ENCODE results near the gene ZCRB1.

Gene ZCRB1

DNA sequence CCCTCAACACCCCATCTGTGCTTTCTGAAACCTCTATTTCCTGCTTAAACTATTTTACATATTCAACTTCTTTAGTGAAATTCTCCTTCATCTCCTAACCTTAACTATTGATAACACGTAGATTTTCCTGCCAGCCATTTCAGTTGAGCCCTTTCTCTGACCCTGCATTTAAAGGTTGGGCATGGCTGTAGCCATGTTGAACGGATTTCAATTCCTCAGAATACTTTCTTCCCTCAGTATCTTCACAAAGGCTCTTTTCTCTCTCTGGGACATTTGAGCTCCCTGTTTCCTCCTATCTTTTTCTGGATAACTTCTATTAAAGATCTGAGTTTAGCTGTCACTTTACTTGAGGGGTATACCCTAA, 1.3 kb upstream of the ZCRB1 start:
- no peak for DNase-seq

DNA sequence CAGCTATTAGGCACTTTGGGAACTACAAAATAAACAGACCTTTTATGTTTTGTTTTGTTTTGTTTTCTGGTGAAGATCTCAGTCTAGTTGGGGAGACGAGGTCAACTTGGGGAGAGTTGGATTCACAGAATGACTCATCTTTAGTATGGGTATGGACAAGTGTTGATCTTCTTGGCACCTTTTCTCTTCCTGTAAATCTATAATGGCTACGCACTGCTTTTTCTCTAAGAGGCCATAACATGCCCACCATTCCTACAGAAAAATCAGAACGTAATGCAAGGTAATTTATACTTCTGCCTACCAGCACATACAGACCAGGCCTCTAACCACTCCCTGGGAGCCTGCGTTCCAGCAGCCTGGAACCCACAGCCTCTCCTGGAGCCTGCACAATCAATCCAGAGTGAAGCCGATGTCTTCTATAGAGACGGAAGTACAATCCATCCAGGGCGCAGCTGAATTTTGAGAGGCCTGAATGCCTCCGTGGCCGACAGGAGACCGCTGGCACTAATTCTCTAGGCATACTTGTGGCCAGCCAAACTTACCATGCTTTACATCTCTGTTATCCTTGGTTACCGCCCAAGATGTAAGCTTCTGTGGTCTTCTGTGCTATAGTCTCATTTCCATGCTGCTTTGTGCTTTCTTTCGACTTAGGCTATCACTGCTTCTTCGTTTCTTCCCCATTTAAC, 790 bp upstream of the ZCRB1 start:
- no peak for DNase-seq

DNA sequence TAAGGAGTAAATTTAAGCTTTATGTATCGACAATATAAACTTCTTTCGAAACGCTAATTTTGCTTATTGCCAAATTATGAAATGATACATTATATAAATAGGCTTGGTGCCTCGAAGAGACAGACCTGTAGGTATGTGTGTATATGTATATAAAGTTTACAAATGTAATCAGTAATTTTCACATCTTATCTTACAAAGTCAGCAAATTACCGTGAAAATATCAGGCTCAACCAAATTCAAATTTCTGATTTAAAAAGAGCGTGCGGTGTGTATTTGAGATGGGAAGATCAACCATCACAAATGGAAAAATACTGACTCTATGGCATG, 605 bp downstream of the ZCRB1 start:
- no peak for DNase-seq

DNA sequence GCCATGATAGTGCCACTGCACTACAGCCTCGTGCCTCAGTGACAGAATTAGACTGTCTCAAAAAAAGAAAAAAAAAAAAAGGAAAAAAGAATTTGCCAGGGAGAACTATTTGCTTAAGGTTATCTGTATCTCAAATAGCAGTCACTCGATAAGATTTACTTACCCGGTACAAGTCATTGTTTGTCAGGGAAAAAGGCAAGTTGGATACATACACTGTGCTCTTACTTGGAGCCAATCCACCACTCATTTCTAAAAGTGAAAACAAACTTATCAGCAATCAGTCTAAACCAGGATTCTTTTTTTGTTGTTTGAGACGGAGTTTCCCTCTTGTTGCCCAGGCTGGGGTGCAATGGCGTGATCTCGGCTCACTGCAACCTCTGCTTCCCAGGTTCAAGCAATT, 2.0 kb downstream of the ZCRB1 start:
- DNase-seq = no peak

DNA sequence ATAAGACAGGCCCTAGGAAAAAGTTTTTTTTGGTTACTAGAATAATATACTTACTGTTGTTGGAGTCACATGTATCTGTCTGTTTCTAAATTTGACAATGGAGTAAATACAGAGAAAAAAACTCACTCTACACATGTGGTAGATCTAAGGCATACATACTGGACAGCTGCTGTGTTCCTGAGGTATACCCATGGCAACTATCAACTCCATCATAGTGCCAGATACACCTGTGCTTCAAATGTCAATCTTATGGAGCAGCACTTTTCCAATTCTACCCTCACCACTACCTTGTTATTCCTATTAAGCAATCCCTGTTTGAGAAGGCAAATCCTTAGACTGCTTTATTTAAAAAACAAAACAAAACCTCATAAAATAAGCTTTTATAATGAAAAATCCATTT, 3.3 kb downstream of the ZCRB1 start:
- DNase-seq = no peak

DNA sequence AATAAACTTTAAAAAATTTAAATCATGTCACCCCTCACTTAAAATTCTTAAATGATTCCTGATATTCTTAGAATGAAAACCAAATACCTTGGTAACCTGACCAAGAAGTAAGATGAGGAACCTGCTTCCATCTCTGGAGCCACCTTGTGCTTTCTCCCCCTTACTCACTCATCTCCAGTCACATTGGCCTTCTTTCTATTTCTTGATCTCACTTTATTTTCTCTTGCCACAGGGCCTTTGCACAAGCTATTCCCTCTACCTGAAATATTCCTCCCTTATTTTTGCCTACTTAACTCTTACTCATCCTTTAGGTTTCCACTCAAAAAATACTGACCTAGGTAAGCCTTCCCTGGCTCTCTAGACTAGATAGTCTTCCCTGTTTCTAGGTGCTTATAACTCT, 5.1 kb downstream of the ZCRB1 start:
- DNase-seq = no peak

DNA sequence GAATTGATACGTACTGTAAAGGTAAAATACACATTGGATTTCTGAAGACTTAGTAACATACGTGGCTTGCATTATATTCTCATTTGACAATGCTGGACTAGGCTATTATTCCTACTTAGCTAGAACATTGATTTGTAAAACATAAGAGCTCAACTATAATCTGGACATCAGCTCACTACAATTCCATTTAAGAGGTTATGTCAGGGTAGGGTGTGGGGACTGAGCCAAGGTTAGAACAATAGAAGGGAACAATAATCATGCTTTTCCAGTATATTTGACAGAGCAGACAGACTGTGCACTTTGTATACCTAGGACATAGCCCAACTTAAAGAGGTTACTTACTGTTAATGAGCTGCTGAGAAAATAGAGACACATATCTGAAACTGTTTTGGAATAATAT, 10.8 kb downstream of the ZCRB1 start:
- no peak for DNase-seq

DNA sequence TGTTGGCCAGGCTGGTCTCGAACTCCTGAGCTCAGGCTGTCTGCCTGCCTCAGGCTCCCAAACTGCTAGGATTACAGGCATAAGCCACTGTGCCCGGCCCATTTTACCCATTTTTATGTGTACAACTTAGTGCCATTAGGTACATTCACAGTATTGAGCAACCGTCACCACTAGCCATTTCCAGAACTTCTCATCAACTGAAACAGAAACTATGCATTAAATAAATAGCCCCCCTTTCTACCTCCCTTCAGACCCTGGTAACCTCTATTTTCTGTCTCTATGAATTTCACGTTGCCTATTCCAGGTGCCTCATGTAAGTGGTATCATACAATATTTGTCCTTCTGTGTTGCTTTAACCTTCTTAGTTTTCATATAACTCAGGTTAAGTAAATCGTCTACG, 15.9 kb downstream of the ZCRB1 start:
- DNase-seq = no peak

DNA sequence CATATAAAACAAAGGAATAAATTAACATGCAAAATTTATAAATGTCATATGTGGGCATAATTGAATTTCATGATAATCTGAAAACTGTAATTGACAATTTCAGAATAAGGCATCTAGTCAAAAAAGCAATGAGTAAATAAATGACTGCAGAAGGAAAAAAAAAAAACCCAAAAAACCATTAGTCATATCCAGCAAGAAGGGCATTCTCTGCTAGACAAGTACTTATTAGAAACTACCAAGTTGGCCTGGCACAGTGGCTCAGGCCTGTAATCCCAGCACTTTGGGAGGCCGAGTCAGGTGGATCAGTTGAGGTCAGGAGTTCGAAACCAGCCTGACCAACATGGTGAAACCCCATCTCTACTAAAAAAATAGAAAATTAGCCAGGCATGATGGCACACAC, 17.5 kb downstream of the ZCRB1 start:
- DNase-seq = no peak

DNA sequence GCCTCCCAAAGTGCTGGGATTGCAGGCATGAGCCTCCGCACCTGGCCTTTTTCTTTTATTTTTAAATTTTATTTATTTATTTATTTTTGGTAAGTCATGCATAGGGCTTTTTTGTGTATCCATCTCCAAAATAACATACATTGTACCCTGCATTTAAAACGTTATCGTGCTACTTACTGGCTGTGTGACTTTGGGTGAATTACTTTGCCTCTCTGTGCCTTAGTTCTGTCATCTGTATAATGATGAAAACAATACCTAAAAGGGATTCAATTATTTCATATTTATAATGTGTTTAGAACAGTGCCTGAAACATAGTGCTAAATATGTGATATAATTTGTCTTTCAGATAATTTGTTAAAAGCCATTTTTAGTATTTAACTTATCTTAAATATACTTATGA, 19.6 kb downstream of the ZCRB1 start:
- DNase-seq = no peak

DNA sequence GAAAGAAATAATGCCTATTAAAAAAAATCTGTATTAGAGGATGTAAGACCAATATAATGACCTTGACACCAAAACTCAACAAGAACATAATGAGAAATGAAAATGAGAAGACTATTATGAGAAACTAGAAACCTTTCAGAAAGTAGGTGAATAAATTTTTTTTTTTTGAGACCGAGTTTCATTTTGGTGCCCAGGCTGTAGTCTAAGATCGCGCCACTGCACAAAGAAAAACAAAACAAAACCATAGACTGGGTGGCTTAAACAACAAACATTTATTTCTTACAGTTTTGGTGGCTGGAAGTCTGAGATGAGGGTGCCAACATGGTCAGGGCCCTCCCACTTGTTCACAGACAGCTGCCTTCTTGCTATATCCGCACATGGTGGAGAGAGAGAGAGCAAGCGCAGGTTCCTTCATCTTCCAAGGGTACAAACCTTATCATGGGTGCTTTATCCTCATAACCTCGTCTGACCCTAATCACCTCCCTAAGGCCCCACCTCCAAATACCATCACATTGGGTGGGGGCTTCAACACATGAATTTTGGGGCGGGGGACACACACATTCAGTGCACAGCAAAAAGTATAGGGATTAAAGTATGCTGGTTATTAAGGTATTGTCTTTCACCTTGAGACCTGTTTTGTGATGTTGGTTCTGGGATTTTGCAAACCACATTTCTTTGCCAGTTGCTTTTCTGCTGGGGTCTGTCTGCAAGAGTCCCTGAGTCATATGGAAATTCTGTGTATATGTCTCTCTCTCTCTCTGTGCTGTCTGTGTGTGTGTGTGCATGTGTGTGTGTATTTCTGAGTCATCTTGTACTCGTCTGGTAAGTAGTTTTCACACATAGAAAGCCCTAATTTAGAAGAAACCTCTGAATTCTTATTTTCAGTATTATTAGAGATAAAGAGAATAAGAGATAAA, 26.2 kb downstream of the ZCRB1 start:
- no peak for DNase-seq

DNA sequence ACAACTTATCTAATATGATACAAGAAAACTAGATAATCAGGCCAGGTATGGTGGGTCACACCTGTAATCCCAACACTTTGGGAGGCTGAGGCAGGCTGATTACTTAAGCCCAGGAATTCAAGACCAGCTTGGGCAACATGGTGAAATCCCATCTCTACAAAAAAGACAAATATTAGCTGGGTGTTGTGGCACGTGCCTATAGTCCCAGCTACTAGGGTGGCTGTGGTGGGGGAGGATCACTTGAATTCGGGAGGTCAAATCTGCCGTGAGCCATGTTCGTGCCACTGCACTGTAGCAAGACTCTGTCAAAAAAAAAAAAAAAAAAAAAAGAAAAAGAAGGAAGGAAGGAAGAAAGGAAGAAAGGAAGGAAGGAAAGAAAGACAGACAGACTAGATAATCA, 27.0 kb downstream of the ZCRB1 start:
- no peak for DNase-seq

DNA sequence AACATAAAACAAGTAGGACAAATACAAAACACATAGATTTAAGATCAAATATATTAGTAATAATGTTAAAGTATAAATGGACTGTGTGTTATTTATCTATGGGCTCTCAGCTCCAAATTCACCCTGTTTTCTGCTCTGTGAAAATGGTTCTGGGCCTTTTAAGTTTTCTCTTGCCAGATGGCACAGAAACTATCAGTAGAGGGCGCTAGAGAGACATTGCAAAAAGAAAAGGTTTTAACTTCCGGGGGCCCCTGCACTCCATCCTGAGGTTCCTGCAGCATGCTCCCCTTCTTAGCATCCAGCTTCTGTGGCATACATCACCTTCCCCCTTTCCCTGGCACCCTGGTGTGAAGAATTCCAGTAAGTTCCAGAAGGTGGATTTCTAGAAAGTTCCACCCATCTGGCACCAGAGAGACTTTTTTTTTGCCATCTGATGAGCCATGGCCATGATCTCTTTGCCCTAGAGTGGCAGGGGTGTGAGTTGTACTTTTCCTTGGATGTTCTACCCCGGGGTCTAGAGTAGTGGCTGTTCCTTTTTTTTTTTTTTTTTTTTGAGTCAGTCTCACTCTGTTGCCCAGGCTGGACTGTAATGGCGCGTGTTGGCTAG, 29.3 kb downstream of the ZCRB1 start:
- no peak for DNase-seq

DNA sequence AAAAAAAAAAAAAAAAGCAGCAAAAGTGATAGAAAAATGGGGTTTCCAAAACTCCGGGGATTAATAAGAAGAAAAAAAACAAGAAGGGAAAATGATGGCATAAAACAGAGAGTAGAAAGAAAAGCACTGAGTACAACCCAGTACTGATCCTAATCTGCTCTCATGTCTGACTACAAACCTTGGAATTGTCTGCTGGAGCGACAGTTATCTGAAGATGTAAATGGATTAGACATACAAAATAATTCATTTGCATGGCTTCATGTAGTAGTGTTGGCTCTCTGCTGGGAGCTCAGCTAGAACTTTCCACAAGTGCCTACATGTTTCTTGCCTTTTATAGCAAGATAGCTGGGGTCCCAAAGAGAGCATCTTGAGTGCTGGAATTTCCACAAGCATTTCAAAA, 34.2 kb downstream of the ZCRB1 start:
- DNase-seq = no peak

DNA sequence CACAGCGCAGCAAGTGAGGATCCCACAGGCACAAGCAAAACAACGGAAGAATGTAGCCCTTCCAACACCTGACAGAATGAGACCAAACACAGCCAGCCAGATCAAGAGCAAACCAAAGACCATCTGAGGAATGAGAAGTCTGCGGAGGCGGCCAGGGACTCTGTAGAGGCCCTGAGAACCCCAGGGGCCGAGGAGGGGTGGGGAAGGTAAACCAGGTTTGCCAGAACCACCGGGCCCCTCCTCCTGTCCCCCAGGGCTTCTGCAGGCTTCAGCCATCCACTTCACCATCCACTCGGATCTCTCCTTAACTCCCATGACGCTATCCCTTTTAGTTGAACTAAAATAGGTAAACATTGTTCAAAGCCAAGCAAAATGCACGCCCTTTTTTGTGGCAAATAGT, 37.4 kb downstream of the ZCRB1 start:
- DNase-seq = no peak

DNA sequence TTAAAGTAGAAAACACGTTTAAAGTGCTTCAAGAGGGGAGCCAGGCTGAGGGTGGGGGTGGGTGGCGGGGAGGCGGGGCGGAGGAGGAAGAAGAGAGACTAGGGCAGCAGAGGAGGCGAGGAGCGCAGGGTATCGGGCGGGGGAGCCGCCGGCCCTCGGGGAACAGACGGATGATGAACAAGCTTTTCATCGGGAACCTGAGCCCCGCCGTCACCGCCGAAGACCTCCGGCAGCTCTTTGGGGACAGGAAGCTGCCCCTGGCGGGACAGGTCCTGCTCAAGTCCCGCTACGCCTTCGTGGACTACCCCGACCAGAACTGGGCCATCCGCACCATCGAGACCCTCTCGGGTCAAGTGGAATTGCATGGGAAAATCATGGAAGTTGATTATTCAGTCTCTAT, 39.2 kb downstream of the ZCRB1 start:
- no peak for DNase-seq

DNA sequence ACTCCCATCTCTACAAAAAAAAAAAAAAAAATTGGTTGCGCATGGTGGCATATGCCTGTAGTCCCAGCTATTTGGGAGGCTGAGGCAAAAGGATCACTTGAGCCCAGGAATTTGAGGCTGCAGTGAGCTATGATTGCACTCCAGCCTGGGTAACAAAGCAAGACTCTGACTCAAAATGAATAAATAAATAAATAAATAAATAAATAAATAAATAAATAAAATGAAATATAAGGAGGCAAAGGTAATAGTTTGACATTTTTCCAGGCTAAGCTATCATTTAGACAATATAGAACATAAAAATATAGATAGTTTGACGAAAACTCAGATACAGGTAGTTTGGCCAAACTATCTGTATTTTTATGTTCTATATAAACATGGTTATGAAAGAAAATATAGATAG, 40.5 kb downstream of the ZCRB1 start:
- DNase-seq = no peak

DNA sequence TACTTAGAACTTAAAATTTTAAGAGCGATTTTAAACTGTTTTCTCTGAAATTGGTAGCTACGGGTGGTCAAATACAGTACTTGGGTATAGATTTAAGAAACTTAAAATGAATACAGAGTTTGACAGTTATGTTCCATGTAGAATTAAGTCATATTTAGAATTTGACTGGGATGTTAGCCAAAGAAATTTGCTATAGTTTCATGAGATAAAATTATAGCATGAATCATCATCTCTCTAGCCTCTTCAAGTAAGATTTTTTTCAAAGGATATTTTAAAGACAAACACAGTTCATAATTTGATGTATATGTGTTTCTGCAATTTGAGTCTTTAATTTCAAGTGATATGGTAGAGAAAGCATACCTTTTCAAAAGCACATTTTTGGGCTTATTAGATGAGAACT, 41.0 kb downstream of the ZCRB1 start:
- no peak for DNase-seq

DNA sequence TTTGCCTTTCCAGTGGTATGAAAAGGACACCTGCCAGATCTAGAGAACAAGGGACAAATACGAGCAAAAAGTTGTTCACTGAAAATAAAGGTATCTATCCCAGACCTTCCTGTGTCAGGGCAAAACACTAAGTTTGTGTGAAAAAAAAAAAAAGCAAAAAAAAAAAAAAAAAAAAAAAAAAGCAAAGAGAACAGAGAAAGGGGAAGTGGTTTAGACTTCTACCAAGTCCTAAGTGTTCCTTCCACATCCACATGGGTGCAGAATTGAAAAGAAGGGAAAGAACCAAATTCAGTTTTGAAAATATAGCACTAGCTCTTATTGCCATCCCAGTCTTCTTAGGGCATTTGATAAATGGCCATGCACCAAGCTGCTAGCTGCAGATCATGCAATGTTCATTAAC, 41.7 kb downstream of the ZCRB1 start:
- DNase-seq = no peak

DNA sequence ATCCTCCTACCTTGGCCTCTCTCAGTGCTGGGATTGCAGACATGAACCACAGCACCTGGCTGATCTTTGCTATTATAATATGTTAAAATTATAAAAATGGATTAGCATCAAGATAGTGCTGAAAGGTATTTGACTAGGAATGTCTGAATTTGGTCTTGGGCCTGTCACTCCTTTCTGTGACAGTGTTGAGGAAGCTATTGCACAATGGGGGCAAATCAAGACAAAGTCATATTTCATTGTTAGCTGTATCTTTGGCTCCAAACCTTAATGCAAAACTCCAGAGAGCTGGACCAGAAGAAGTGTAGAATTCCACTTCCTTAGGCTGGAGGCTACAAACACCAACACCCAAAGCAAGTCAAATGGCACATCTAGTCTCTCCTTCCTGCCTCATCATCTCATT, 42.2 kb downstream of the ZCRB1 start:
- DNase-seq = no peak

DNA sequence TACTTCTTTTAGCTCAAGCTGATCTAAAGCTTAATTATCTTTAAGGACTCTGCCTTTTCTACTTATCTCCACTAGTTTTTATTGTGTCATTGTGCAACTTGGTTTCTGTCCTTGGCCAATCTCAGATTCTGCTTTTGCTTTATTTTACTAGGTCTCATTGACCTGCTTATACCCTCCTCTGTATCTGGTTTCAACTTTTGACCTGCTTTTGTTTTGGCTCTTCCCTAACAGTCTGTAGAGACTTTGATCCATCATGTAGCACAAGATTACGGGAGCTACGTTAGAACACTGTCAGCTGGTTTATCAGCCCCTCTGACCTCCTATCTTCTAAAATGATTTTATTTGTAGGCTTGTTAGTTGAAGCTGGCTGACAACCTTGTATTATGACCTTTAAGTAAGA, 43.6 kb downstream of the ZCRB1 start:
- no peak for DNase-seq

DNA sequence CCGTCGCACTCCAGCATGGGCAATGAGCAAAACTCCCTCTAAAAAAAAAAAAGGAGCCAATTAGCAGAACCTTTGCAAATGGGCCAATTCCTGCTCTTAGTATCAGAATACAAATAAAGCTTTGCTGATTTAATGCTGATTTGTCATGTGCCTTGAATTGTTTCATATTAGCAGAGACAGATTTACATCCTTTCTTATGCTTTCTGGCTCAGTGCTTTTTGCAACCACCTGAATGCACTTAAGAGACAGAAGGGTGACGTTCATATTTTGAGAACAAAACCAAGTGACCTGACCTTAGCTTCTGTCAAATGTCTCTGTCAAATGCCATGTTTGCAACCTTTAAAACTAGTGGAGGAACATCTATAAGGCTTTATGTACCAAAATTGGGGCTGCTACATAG, 44.0 kb downstream of the ZCRB1 start:
- DNase-seq = no peak

DNA sequence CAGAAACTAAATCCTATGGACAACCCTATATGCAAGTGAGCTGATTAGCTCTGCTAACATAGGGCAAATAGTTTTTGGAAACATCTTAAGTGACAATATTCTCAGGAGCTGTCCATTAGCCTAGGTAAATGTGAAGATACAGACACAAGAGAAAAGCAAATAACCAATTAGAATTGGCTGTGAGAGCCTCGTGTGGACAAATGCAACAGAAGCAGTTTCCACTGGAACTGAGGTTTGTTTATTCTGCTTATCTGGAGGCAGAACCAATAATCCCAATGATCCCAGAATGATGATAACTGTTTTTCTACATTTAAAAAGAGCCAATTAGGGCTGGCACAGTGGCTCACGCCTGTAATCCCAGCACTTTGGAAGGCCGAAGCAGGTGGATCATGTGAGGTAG, 44.6 kb downstream of the ZCRB1 start:
- no peak for DNase-seq

DNA sequence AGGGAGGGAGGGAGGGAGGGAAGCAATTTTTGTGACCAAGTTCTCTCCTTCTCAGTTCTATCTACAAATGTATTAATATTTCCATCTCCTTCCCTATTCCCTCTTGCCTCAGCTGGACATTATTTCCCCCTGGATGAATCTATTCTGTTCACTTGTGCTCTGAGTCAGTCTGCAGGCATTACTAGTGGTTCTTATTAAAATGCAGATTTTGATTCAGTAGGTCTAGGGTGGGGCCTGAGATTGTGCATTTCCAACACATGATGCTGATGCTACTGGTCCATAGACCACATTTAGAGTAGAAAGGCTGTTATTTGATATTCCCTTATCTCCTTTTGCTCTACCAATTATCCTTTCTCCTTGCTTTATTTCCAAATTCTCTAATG, 47.8 kb downstream of the ZCRB1 start:
- DNase-seq = no peak

Measured in NCI-H187 (cell line).